ENCODE results near the gene CAMSAP1.

- TF ChIP-seq, protein P1, sequence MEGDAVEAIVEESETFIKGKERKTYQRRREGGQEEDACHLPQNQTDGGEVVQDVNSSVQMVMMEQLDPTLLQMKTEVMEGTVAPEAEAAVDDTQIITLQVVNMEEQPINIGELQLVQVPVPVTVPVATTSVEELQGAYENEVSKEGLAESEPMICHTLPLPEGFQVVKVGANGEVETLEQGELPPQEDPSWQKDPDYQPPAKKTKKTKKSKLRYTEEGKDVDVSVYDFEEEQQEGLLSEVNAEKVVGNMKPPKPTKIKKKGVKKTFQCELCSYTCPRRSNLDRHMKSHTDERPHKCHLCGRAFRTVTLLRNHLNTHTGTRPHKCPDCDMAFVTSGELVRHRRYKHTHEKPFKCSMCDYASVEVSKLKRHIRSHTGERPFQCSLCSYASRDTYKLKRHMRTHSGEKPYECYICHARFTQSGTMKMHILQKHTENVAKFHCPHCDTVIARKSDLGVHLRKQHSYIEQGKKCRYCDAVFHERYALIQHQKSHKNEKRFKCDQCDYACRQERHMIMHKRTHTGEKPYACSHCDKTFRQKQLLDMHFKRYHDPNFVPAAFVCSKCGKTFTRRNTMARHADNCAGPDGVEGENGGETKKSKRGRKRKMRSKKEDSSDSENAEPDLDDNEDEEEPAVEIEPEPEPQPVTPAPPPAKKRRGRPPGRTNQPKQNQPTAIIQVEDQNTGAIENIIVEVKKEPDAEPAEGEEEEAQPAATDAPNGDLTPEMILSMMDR (conservative IDR thresholded peaks at IDR 0.05 in 1 of 2, IDR thresholded peaks at IDR 0.05 in 1 of 2; ENCODE audit: low read depth in 1 of 2, low read length in 2 of 2): no peak
- no peak for TF ChIP-seq EZH2 (IDR thresholded peaks at IDR 0.05; ENCODE audit: low read length, missing control alignments)
These were observed 86.2 kb downstream of the CAMSAP1 start for GRCh38 chr9:135821116-135821515.
